Measurements from ENCODE around the gene CUL7. TPM values are rescaled to one million over a fixed set of nuclear protein-coding genes. Genes with fewer than 3 reads are reported as not detected.

The CUL7 gene
- total and polyA plus RNA-seq, 9 of the 15 experiments (the other 6 are each of a cell fraction or from before 2014, with no cell fraction given), result 0.44 to 20.1 (median 8.6) TPM

GRCh38 chr6:43081043-43081442 is 27.4 kb upstream of the CUL7 start:
- H3K9ac ChIP-seq (ENCODE audit: insufficient read depth in 1 of 2, low read depth in 2 of 2, low read length in 2 of 2), result no peak overlapping the region
- DNase-seq (ENCODE audit: extremely low read depth in 1 of 4, low spot score in 3 of 4) (peak in 2 of 4 experiments; percentile 52 to 55), ATAC-seq (peak; percentile 68), FAIRE-seq (peak; percentile 37)
- no peaks in the 10 kb centered on the region for H3K79me2 ChIP-seq (ENCODE audit: control insufficient read depth, insufficient read depth, low read length)
- ChIA-PET POLR2A (interaction anchor here (0.6 to 1.7 kb wide), 6 partner anchors 10 to 152 kb away, joined by 3 to 8 read pairs (median 4); partner anchors contain the start of gene CNPY3), CTCF (ENCODE audit: low intra/inter-chr PET ratio) (no interaction called here)
- H3K9me3 ChIP-seq (replicated peaks; ENCODE audit: control insufficient read depth, insufficient read depth, low read depth, low read length), result no peaks in the 10 kb centered on the region
- peaks cover 2 to 14% of the 10 kb centered on the region in 2 experiments; a peak in 4 of 5 replicates for H3K4me1 ChIP-seq (replicated peaks in 1 of 2; ENCODE audit: control insufficient read depth in 2 of 2, insufficient read depth in 2 of 2, low read length in 2 of 2)
- in situ Hi-C loops (cut with MboI), result no loop called here
- peaks cover 2% of the 10 kb centered on the region; the same call in 1 of the 2 replicates for H4K20me1 ChIP-seq (replicated peaks; ENCODE audit: control insufficient read depth, insufficient read depth, low read length)
- H3K9me1 ChIP-seq (ENCODE audit: control insufficient read depth, insufficient read depth, low read length), result no peaks in the 10 kb centered on the region
- intact Hi-C loops (cut with micrococcal nuclease), result no loop called here
- peaks cover 9 to 16% of the 10 kb centered on the region in 2 experiments; a peak in 4 of 5 replicates for H3K27me3 ChIP-seq (ENCODE audit: control insufficient read depth in 2 of 2, insufficient read depth in 2 of 2, low read length in 2 of 2)
- no peak overlapping the region for H3K27ac ChIP-seq (ENCODE audit: extremely low read depth, low read depth, low read length)
- H3K4me2 ChIP-seq (ENCODE audit: insufficient read depth, low read length), result no peak overlapping the region; the same call in 1 of the 2 replicates
- no TSS peak for BruUV-seq (replicated peaks)
- no peak overlapping the region for H3K4me3 ChIP-seq
- H3K36me3 ChIP-seq (ENCODE audit: control insufficient read depth, insufficient read depth, low read length), result no peaks in the 10 kb centered on the region
- WGBS (ENCODE audit: insufficient coverage, low coverage, missing lambda C conversion rate), result 2% methylated on average over 4 of the region's 4 CpGs
- H2AFZ ChIP-seq (ENCODE audit: low read depth, low read length), result no peak overlapping the region; the same call in 1 of the 2 replicates
- TF ChIP-seq CBFA2T3 (IDR thresholded peaks at IDR 0.05) (peak; percentile 69), ZNF407 (IDR thresholded peaks at IDR 0.05; ENCODE audit: low read depth) (no peak), TCF3 (CRISPR knock-in tag; IDR thresholded peaks at IDR 0.05) (peak; percentile 67), SMARCA4 (IDR thresholded peaks at IDR 0.05) (peak; percentile 64), DPF2 (IDR thresholded peaks at IDR 0.05) (peak; percentile 74), ARID1B (IDR thresholded peaks at IDR 0.05) (peak; percentile 78), YY1 (IDR thresholded peaks at IDR 0.05; ENCODE audit: borderline replicate concordance in 1 of 3, control insufficient read depth in 1 of 3, extremely low read depth in 1 of 3, insufficient read depth in 3 of 3, insufficient read length in 1 of 3, insufficient replicate concordance in 2 of 3, low read depth in 1 of 3, low read length in 2 of 3) (no peak), CEBPG (CRISPR knock-in tag; IDR thresholded peaks at IDR 0.05) (peak; percentile 54), CEBPG (tag; conservative IDR thresholded peaks at IDR 0.05 in 1 of 2, IDR thresholded peaks at IDR 0.05 in 1 of 2) (peak in 1 of 2 experiments; percentile 42; a peak in 1 of 4 replicates), TAL1 (IDR thresholded peaks at IDR 0.05) (peak; percentile 72), GABPB1 (CRISPR knock-in tag; IDR thresholded peaks at IDR 0.05) (no peak), CBFA2T2 (conservative IDR thresholded peaks at IDR 0.05) (peak; percentile 42), SAP30 (IDR thresholded peaks at IDR 0.05; ENCODE audit: borderline replicate concordance, insufficient read depth, low read depth, low read length, poor library complexity, severe bottlenecking) (no peak), RBM15 (IDR thresholded peaks at IDR 0.05; ENCODE audit: insufficient read depth, low read length) (no peak), NR3C1 (CRISPR knock-in tag; IDR thresholded peaks at IDR 0.05) (no peak), CEBPB (tag; IDR thresholded peaks at IDR 0.05) (peak; percentile 96), MTA2 (IDR thresholded peaks at IDR 0.05; ENCODE audit: low read depth) (peak; percentile 45; the same call in 1 of the 2 replicates)
